Kidney (tissue), 14 donors: ENCODE results near the gene KMT2E. TPM values are rescaled to one million over a fixed set of nuclear protein-coding genes. Genes with fewer than 3 reads are reported as not detected.

Experiments used
- DNase-seq, 5 donors: peaks; one replicate each; pipeline ENCODE4 v3.0.0-alpha.2; 2013 to 2020
- FAIRE-seq: peaks from 2 replicates; lab custom pipeline; 2012; peaks lifted over from hg19 to GRCh38; lab: Jason Lieb, UNC
- H3K27ac ChIP-seq, 2 donors: one replicate each; pipeline ENCODE4 v1.7.0; 2013; ENCODE audit warnings: low read depth in 2 of 2, low read length in 2 of 2, inconsistent platforms in 1 of 2
- H3K27me3 ChIP-seq: one replicate; pipeline ENCODE4 v1.7.1; 2013; ENCODE audit warnings: low read length, inconsistent platforms; ENCODE audit not compliant: control insufficient read depth, insufficient read depth
- H3K36me3 ChIP-seq, 3 donors: one replicate each; pipeline versions ENCODE4 v1.7.0 to v1.7.1; 2013; ENCODE audit warnings: low read length in 3 of 3, control low read depth in 1 of 3, inconsistent platforms in 1 of 3; ENCODE audit not compliant: insufficient read depth in 3 of 3, control insufficient read depth in 2 of 3
- H3K4me1 ChIP-seq, 3 donors: one replicate each; pipeline versions ENCODE4 v1.7.0 to v1.7.1; 2013; ENCODE audit warnings: low read length in 3 of 3, inconsistent platforms in 1 of 3, low read depth in 1 of 3; ENCODE audit not compliant: control insufficient read depth in 2 of 3, insufficient read depth in 2 of 3
- H3K4me3 ChIP-seq, 3 donors: one replicate each; pipeline versions ENCODE4 v1.7.0 to v1.8.1; 2013; ENCODE audit warnings: low read length in 3 of 3, control low read depth in 1 of 3, inconsistent platforms in 1 of 3
- H3K9ac ChIP-seq, 3 donors: one replicate each; pipeline versions ENCODE4 v1.7.0 to v1.7.1; 2013; ENCODE audit warnings: low read length in 3 of 3, control low read depth in 1 of 3, inconsistent platforms in 1 of 3
- H3K9me3 ChIP-seq, 3 donors: one replicate each; pipeline versions ENCODE4 v1.7.0 to v1.7.1; 2013; ENCODE audit warnings: low read length in 3 of 3, control low read depth in 1 of 3, inconsistent platforms in 1 of 3; ENCODE audit not compliant: control insufficient read depth in 2 of 3, insufficient read depth in 1 of 3
- intact Hi-C: fragments of 100-400 bp; cut with DNase I; formaldehyde crosslinking; loops from one replicate; pipeline ENCODE4 v1.11.1; 2022
- polyA plus RNA-seq: library from polyadenylated mRNA; stranded (reverse); fragments of 350-450 nt; fragmentation: Illumina TruSeq; extraction: RNeasy Lipid Tissue Mini Kit (QIAGEN cat#74804); gene quantifications from one replicate; pipeline ENCODE4 v1.2.3, GENCODE V29; 2014; ENCODE audit warnings: low read depth, low replicate concordance; ENCODE audit not compliant: insufficient read depth
- total RNA-seq: library from RNA; stranded (reverse); fragmentation: NEBNext Ultra II Directional; extraction: Animal tissue kit (Norgen Biotek cat#: 25700); gene quantifications from one replicate; pipeline ENCODE4 v1.2.1, GENCODE V29; 2021
- TF ChIP-seq, protein P1 (sequence below): IDR thresholded peaks from 3 replicates; pipeline ENCODE4 v1.5.1; 2012; ENCODE audit warnings: mild to moderate bottlenecking, moderate library complexity, borderline replicate concordance; ENCODE audit not compliant: insufficient read depth; ENCODE audit errors: extremely low read depth
- donor health status: control.
- donor health status: control.
- donor health status: control.
- donor health status: control.
- donor health status: control.
- donor health status: DM: yes; HTN: yes; CAD: no.
- donor health status: Normal renal cell carcinoma (clear cell type).

Gene KMT2E
- total and polyA plus RNA-seq, 2 donors from 2014 or later: 7.2 to 106 TPM

DNA sequence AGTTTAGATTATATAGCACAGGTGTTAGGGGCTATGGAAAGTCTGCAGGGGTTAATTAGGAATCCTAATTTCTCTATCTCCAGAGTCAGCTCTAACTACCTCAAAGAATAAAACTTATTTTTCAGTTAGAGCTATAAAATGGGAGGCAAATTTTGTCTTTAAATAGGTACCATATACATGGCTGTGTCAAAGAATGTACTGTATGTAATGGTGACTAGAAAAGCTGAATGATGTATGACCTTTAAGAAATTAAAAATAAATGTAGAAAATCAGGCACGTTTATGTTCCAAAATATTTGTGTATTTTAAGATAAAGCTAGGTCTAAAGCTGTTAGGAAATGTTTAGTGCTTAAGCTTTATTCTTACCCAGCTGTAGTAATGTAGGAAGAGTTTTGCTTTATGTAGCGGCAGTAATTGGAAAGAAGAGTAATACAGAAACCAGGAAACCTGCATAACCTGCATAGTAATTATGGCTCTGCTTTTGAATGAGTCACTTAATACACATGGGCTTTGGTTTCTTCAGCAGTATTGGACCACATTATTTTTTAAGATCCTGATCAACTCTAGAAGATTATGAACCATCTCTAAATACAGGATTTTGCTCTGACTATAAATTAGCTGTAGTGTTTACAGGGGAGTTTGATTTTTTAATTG, 85.0 kb downstream of the KMT2E start:
- peaks cover 0 to 4% (median 0%) of the 10 kb centered on the region in 3 donors for H3K4me1 ChIP-seq
- H3K27ac ChIP-seq: no peak overlapping the region
- no peak for FAIRE-seq
- no peak overlapping the region for H3K9ac ChIP-seq
- no peaks in the 10 kb centered on the region for H3K9me3 ChIP-seq
- intact Hi-C loops: no loop called here
- TF ChIP-seq, protein P1, sequence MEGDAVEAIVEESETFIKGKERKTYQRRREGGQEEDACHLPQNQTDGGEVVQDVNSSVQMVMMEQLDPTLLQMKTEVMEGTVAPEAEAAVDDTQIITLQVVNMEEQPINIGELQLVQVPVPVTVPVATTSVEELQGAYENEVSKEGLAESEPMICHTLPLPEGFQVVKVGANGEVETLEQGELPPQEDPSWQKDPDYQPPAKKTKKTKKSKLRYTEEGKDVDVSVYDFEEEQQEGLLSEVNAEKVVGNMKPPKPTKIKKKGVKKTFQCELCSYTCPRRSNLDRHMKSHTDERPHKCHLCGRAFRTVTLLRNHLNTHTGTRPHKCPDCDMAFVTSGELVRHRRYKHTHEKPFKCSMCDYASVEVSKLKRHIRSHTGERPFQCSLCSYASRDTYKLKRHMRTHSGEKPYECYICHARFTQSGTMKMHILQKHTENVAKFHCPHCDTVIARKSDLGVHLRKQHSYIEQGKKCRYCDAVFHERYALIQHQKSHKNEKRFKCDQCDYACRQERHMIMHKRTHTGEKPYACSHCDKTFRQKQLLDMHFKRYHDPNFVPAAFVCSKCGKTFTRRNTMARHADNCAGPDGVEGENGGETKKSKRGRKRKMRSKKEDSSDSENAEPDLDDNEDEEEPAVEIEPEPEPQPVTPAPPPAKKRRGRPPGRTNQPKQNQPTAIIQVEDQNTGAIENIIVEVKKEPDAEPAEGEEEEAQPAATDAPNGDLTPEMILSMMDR: no peak
- peak in 1 of 5 donors; percentile 11 for DNase-seq
- peaks cover 7 to 22% (median 14%) of the 10 kb centered on the region in 3 donors for H3K36me3 ChIP-seq
- H3K4me3 ChIP-seq: no peak overlapping the region
- H3K27me3 ChIP-seq: no peaks in the 10 kb centered on the region

DNA sequence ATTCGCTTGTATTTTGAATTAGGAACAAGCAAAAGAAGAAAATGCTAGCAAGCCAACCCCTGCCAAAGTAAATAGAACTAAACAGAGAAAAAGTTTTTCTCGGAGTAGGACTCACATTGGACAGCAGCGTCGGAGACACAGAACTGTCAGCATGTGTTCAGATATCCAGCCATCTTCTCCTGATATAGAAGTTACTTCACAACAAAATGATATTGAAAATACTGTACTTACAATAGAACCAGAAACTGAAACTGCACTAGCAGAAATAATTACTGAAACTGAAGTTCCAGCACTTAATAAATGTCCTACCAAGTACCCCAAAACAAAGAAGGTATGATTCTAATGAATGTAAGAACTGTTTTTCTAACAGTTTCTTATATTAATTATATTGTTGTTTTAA, 87.9 kb downstream of the KMT2E start:
- Histone ChIP-seq H3K4me1 (peaks cover 0 to 4% (median 0%) of the 10 kb centered on the region in 3 donors), H3K9me3 (no peaks in the 10 kb centered on the region), H3K27me3 (no peaks in the 10 kb centered on the region), H3K9ac (no peak overlapping the region), H3K27ac (no peak overlapping the region), H3K4me3 (no peak overlapping the region), H3K36me3 (peaks cover 6 to 32% (median 20%) of the 10 kb centered on the region in 3 donors)
- TF ChIP-seq, protein P1: no peak
- intact Hi-C loops: no loop called here
- FAIRE-seq (no peak), DNase-seq (no peak)

DNA sequence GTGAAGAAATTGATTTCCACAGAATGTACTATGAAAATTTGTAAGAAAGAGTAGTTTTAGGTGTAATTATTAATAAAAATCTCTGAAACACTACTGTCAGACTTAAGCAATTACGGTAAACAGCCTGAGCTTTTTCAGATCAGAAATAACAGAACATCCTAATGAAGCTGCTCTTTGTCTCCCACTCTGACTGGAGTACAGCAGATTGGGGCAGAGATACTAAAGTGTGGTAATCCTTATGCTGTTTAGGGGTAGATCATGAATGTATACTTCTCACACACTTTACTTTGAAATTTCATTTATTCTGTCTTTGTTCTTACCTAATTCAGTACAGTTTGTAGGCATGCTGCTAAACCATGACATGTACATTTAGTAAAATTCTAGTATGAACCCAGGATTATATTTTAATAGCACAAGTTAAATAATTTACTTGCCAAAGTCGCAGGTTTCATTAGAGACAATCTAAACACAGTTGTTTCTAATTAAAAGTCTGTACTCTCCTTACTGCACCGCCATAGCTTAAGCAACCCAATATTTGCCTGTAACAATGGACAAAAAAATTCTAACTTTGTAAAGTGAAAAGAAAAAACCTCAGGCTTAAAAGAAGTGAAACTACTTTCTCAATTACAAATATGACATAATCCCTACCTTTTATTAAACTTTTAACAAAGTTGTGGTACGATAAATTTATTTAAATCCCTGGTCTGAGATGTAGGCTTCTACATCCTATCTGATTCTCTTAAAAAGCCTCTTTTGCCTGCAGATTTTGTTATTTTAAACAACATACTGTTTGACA, 88.8 kb downstream of the KMT2E start:
- TF ChIP-seq, protein P1: no peak
- peaks cover 6 to 38% (median 26%) of the 10 kb centered on the region in 3 donors for H3K36me3 ChIP-seq

More for the DNA sequence above, 88.8 kb downstream of the KMT2E start:
- Histone ChIP-seq H3K4me1 (peaks cover 0 to 4% (median 0%) of the 10 kb centered on the region in 3 donors), H3K9me3 (no peaks in the 10 kb centered on the region), H3K9ac (no peak overlapping the region), H3K27ac (no peak overlapping the region), H3K27me3 (no peaks in the 10 kb centered on the region), H3K4me3 (no peak overlapping the region)
- FAIRE-seq (no peak), DNase-seq (no peak)
- intact Hi-C loops: no loop called here
